Fibroblast of the aortic adventitia (primary cell): ENCODE data around the gene SPATA13. TPM values are rescaled to one million over a fixed set of nuclear protein-coding genes. Genes with fewer than 3 reads are reported as not detected.

Experiments
- DNase-seq: peaks from one replicate; pipeline ENCODE4 v3.0.0-alpha.2; 2010; ENCODE audit warnings: low read depth
- H3K4me3 ChIP-seq: 2 replicates; pipeline ENCODE4 v1.5.1; 2011; ENCODE audit warnings: low read depth, mild to moderate bottlenecking, control low read depth, low read length, moderate library complexity
- CTCF ChIP-seq: IDR thresholded peaks from 2 replicates; pipeline ENCODE4 v1.5.1; 2011; ENCODE audit warnings: mild to moderate bottlenecking, low read length, control low read depth, inconsistent platforms; ENCODE audit not compliant: insufficient read depth
- total RNA-seq: library from RNA; depleted of rRNA; stranded (reverse); fragments of >200 nt; gene quantifications from 2 replicates; pipeline ENCODE4 v1.2.3, GENCODE V29; 2012; ENCODE audit warnings: low replicate concordance

Gene SPATA13
- total RNA-seq, 1 donor = 12.2 TPM

GRCh38 chr13:24250376-24251057 lies 90.0 kb downstream of the SPATA13 start:
- no peak overlapping the region for H3K4me3 ChIP-seq
- no peak for DNase-seq
- TF ChIP-seq CTCF = no peak

- DNase-seq = no peak
- H3K4me3 ChIP-seq = no peak overlapping the region
- no peak for TF ChIP-seq CTCF
These were observed 91.0 kb downstream of the SPATA13 start for GRCh38 chr13:24251525-24251924.

GRCh38 chr13:24252136-24252535 lies 91.6 kb downstream of the SPATA13 start:
- TF ChIP-seq CTCF = no peak
- DNase-seq = no peak

GRCh38 chr13:24253520-24254145 lies 93.1 kb downstream of the SPATA13 start:
- DNase-seq = no peak
- no peak for TF ChIP-seq CTCF
- no peak overlapping the region for H3K4me3 ChIP-seq

More at GRCh38 chr13:24252136-24252535, 91.6 kb downstream of the SPATA13 start:
- H3K4me3 ChIP-seq = no peak overlapping the region

GRCh38 chr13:24254146-24254841 lies 93.8 kb downstream of the SPATA13 start:
- TF ChIP-seq CTCF = no peak
- no peak overlapping the region for H3K4me3 ChIP-seq
- no peak for DNase-seq

GRCh38 chr13:24257497-24257896 lies 97.0 kb downstream of the SPATA13 start:
- DNase-seq = no peak
- TF ChIP-seq CTCF = no peak
- H3K4me3 ChIP-seq = no peak overlapping the region
